Hindlimb muscle (tissue), 1 donor: ENCODE data around the gene TNFRSF19. TPM values are rescaled to one million over a fixed set of nuclear protein-coding genes. Genes with fewer than 3 reads are reported as not detected.

Experiments used
- DNase-seq: peaks from one replicate; pipeline ENCODE4 v3.0.0-alpha.2; 2013
- polyA plus RNA-seq: library from polyadenylated mRNA; unstranded; fragments of 120-200 nt; gene quantifications from one replicate; pipeline ENCODE4 v1.2.1, GENCODE V29; 2013; ENCODE audit not compliant: insufficient read length

Gene TNFRSF19
- polyA plus RNA-seq, 1 donor: 11.0 TPM

- no peak for DNase-seq
These were observed 117.4 kb downstream of the TNFRSF19 start for GRCh38 chr13:23687614-23688013.

GRCh38 chr13:23688336-23688735 lies 118.1 kb downstream of the TNFRSF19 start:
- no peak for DNase-seq

- DNase-seq: no peak
These were observed 120.5 kb downstream of the TNFRSF19 start for GRCh38 chr13:23690668-23691067.

GRCh38 chr13:23692816-23693215 lies 122.6 kb downstream of the TNFRSF19 start:
- DNase-seq: no peak

GRCh38 chr13:23695196-23695595 lies 125.0 kb downstream of the TNFRSF19 start:
- no peak for DNase-seq

- DNase-seq: peak; percentile 36
These were observed 125.7 kb downstream of the TNFRSF19 start for GRCh38 chr13:23695711-23696464.

- DNase-seq: no peak
These were observed 126.4 kb downstream of the TNFRSF19 start for GRCh38 chr13:23696610-23697009.

GRCh38 chr13:23697772-23698313 lies 127.6 kb downstream of the TNFRSF19 start:
- DNase-seq: no peak

- DNase-seq: no peak
These were observed 129.1 kb downstream of the TNFRSF19 start for GRCh38 chr13:23699271-23699670.

GRCh38 chr13:23701186-23701585 lies 131.0 kb downstream of the TNFRSF19 start:
- no peak for DNase-seq

GRCh38 chr13:23701636-23702035 lies 131.4 kb downstream of the TNFRSF19 start:
- DNase-seq: peak; percentile 66

- DNase-seq: no peak
These were observed 133.1 kb downstream of the TNFRSF19 start for GRCh38 chr13:23703246-23703860.

- DNase-seq: no peak
These were observed 135.4 kb downstream of the TNFRSF19 start for GRCh38 chr13:23705583-23705982.

GRCh38 chr13:23707674-23708073 lies 137.5 kb downstream of the TNFRSF19 start:
- no peak for DNase-seq

GRCh38 chr13:23709536-23709935 lies 139.3 kb downstream of the TNFRSF19 start:
- no peak for DNase-seq

- DNase-seq: no peak
These were observed 140.2 kb downstream of the TNFRSF19 start for GRCh38 chr13:23710366-23710765.

GRCh38 chr13:23711355-23711754 lies 141.1 kb downstream of the TNFRSF19 start:
- DNase-seq: no peak

- DNase-seq: no peak
These were observed 144.5 kb downstream of the TNFRSF19 start for GRCh38 chr13:23714672-23715071.

- no peak for DNase-seq
These were observed 145.0 kb downstream of the TNFRSF19 start for GRCh38 chr13:23715092-23715761.

GRCh38 chr13:23715762-23716235 lies 145.6 kb downstream of the TNFRSF19 start:
- no peak for DNase-seq

GRCh38 chr13:23716401-23716800 lies 146.2 kb downstream of the TNFRSF19 start:
- no peak for DNase-seq

- DNase-seq: no peak
These were observed 148.8 kb downstream of the TNFRSF19 start for GRCh38 chr13:23718996-23719395.
